HCT116 (cell line): Measurements from ENCODE around the gene HRH2. TPM values are rescaled to one million over a fixed set of nuclear protein-coding genes. Genes with fewer than 3 reads are reported as not detected.

Source experiments
- ATAC-seq: fragments of 200-7000 bp; cut with Tn5 transposase; 2 replicates; pipeline ENCODE4 v1.9.1; 2020; ENCODE audit warnings: mild to moderate bottlenecking, moderate library complexity
- BruUV-seq: library from RNA; stranded (reverse); fragments of 400-500 nt; replicated peaks from 2 replicates; lab custom pipeline; 2021; lab: Mats Ljungman, UMichigan
- CTCF ChIA-PET: fragments of 300-600 bp; sonication (Branson Sonifier 250); formaldehyde crosslinking; loops from one replicate; lab custom pipeline; 2021; ENCODE audit warnings: antibody characterized with exemption; lab: Charles Lee
- POLR2A ChIA-PET: fragments of 300-600, 350-600 bp; sonication (Branson Sonifier 250); formaldehyde crosslinking; loops from one replicate; lab custom pipeline; 2021; ENCODE audit warnings: antibody characterized with exemption; lab: Charles Lee
- RAD21 ChIA-PET, 2 experiments: fragments of 300-600 bp; sonication (Branson Sonifier 250); formaldehyde crosslinking; loops; one replicate each; lab custom pipeline; 2023; ENCODE audit warnings: low total read pairs in 2 of 2; ENCODE audit not compliant: uncharacterized antibody in 2 of 2, unreplicated experiment in 2 of 2, low non-redundant PET in 1 of 2; lab: Charles Lee
- DNase-seq: peaks from one replicate; pipeline ENCODE4 v3.0.0-alpha.2; 2010; ENCODE audit warnings: low read depth, low spot score
- H2AFZ ChIP-seq: fragments of 200-600 bp; shearing (Covaris generic), sonication (generic); 2 replicates; pipeline ENCODE4 v1.6.1; 2017; ENCODE audit warnings: low read depth, mixed run types, mixed read lengths, antibody characterized with exemption, low read length; ENCODE audit not compliant: poor library complexity, severe bottlenecking
- H3K27ac ChIP-seq: 2 replicates; pipeline ENCODE4 v1.5.1; 2012; ENCODE audit warnings: low read depth, low read length
- H3K27me3 ChIP-seq: fragments of 200-600 bp; sonication (generic); 2 replicates; pipeline ENCODE4 v1.6.1; 2016; ENCODE audit warnings: mixed run types, low read length, mixed read lengths; ENCODE audit not compliant: insufficient read depth
- H3K36me3 ChIP-seq, 2 experiments: fragments of 200-500 bp in 1 of 2; fragments of 200-600 bp in 1 of 2; sonication (Bioruptor generic) in 1 of 2; sonication (generic) in 1 of 2; 2 replicates each; pipeline versions ENCODE4 v1.5.1 to v1.6.1; 2014 to 2016; ENCODE audit warnings: low read length in 2 of 2, inconsistent platforms in 1 of 2, mixed read lengths in 1 of 2, mixed run types in 1 of 2; ENCODE audit not compliant: insufficient read depth in 2 of 2, control insufficient read depth in 1 of 2
- H3K4me1 ChIP-seq, 2 experiments: fragments of 200-600 bp in 1 of 2; sonication (generic) in 1 of 2; 2 replicates each; pipeline versions ENCODE4 v1.5.1 to v1.6.1; 2012 to 2017; ENCODE audit warnings: low read length in 2 of 2, inconsistent platforms in 1 of 2, mild to moderate bottlenecking in 1 of 2, mixed read lengths in 1 of 2, mixed run types in 1 of 2, moderate library complexity in 1 of 2; ENCODE audit not compliant: insufficient read depth in 2 of 2, control insufficient read depth in 1 of 2
- H3K4me2 ChIP-seq: fragments of 200-600 bp; sonication (generic); 2 replicates; pipeline ENCODE4 v1.6.1; 2017; ENCODE audit warnings: mixed run types, low read length, mixed read lengths
- H3K4me3 ChIP-seq, 2 experiments: fragments of 200-600 bp in 1 of 2; sonication (generic) in 1 of 2; replicated peaks in 1 of 2; 2 replicates each; pipeline ENCODE4 v1.5.1; 2011 to 2016; ENCODE audit warnings: low read length in 2 of 2, control low read depth in 1 of 2, low read depth in 1 of 2, mild to moderate bottlenecking in 1 of 2, mixed read lengths in 1 of 2, mixed run types in 1 of 2
- H3K79me2 ChIP-seq: fragments of 200-600 bp; sonication (generic); 2 replicates; pipeline ENCODE4 v1.6.1; 2017; ENCODE audit warnings: mild to moderate bottlenecking, mixed run types, low read length, moderate library complexity, mixed read lengths; ENCODE audit not compliant: insufficient read depth
- H3K9ac ChIP-seq: fragments of 200-600 bp; sonication (generic); 2 replicates; pipeline ENCODE4 v1.6.1; 2016; ENCODE audit warnings: low read length, mixed read lengths
- H3K9me2 ChIP-seq: fragments of 200-600 bp; sonication (generic), shearing (Covaris generic); 2 replicates; pipeline ENCODE4 v1.6.1; 2017; ENCODE audit warnings: mixed run types, mild to moderate bottlenecking, moderate library complexity; ENCODE audit not compliant: insufficient read depth
- H3K9me3 ChIP-seq, 2 experiments: fragments of 200-500 bp in 1 of 2; fragments of 200-600 bp in 1 of 2; sonication (Bioruptor generic) in 1 of 2; sonication (generic) in 1 of 2; 2 replicates each; pipeline ENCODE4 v1.6.1; 2014 to 2017; ENCODE audit warnings: low read length in 2 of 2, mixed read lengths in 2 of 2, inconsistent platforms in 1 of 2, low read depth in 1 of 2, mild to moderate bottlenecking in 1 of 2, mixed run types in 1 of 2, moderate library complexity in 1 of 2; ENCODE audit not compliant: control insufficient read depth in 1 of 2, insufficient read depth in 1 of 2
- H4K20me1 ChIP-seq: fragments of 200-600 bp; sonication (generic), shearing (Covaris generic); 2 replicates; pipeline ENCODE4 v1.6.1; 2017; ENCODE audit warnings: mixed run types, mild to moderate bottlenecking, moderate library complexity; ENCODE audit not compliant: insufficient read depth
- CBX3 ChIP-seq: IDR thresholded peaks from 2 replicates; pipeline ENCODE4 v1.6.1; 2012; ENCODE audit warnings: low read depth
- CEBPB ChIP-seq: IDR thresholded peaks from 2 replicates; pipeline ENCODE4 v1.6.1; 2012; ENCODE audit warnings: low read depth
- ELF1 ChIP-seq: IDR thresholded peaks from 2 replicates; pipeline ENCODE4 v1.6.1; 2012; ENCODE audit warnings: low read depth, borderline replicate concordance
- POLR2A ChIP-seq: IDR thresholded peaks from 2 replicates; pipeline ENCODE4 v1.7.0; 2011; ENCODE audit warnings: borderline replicate concordance; ENCODE audit not compliant: insufficient read depth, insufficient read length; ENCODE audit errors: extremely low read depth
- POLR2AphosphoS5 ChIP-seq: IDR thresholded peaks from 2 replicates; pipeline ENCODE4 v1.6.1; 2011; ENCODE audit warnings: mild to moderate bottlenecking, low read depth, low read length, moderate library complexity
- RAD21 ChIP-seq: IDR thresholded peaks from 2 replicates; pipeline ENCODE4 v1.6.1; 2012; ENCODE audit warnings: low read depth, mild to moderate bottlenecking
- SRF ChIP-seq: IDR thresholded peaks from 2 replicates; pipeline ENCODE4 v1.6.1; 2012; ENCODE audit warnings: low read depth
- YY1 ChIP-seq: IDR thresholded peaks from 2 replicates; pipeline ENCODE4 v1.6.1; 2011; ENCODE audit warnings: low read length, low read depth, moderate library complexity, mild to moderate bottlenecking; ENCODE audit not compliant: insufficient replicate concordance; ENCODE audit errors: extremely low read depth
- intact Hi-C: fragments of 100-400 bp; cut with micrococcal nuclease; formaldehyde crosslinking; loops from 2 replicates; pipeline ENCODE4 v1.10.0; 2022
- total RNA-seq: library from RNA; stranded (reverse); gene quantifications from one replicate; pipeline ENCODE4 v1.2.1, GENCODE V29; 2021; ENCODE audit not compliant: unreplicated experiment
- TF ChIP-seq, protein P1 (sequence below), 3 experiments: fragments of 200-600 bp in 1 of 3; sonication (generic) in 1 of 3; IDR thresholded peaks in 2 of 3; conservative IDR thresholded peaks in 1 of 3; 2 replicates each; pipeline ENCODE4 v1.5.1; 2012 to 2017; ENCODE audit warnings: low read depth in 2 of 3, low read length in 2 of 3, antibody characterized with exemption in 1 of 3, borderline replicate concordance in 1 of 3, control low read depth in 1 of 3, mild to moderate bottlenecking in 1 of 3, mixed read lengths in 1 of 3, mixed run types in 1 of 3, moderate library complexity in 1 of 3; ENCODE audit not compliant: insufficient read depth in 1 of 3

The HRH2 gene
- total RNA-seq, 1 experiment from 2014 or later = 0.12 TPM

DNA sequence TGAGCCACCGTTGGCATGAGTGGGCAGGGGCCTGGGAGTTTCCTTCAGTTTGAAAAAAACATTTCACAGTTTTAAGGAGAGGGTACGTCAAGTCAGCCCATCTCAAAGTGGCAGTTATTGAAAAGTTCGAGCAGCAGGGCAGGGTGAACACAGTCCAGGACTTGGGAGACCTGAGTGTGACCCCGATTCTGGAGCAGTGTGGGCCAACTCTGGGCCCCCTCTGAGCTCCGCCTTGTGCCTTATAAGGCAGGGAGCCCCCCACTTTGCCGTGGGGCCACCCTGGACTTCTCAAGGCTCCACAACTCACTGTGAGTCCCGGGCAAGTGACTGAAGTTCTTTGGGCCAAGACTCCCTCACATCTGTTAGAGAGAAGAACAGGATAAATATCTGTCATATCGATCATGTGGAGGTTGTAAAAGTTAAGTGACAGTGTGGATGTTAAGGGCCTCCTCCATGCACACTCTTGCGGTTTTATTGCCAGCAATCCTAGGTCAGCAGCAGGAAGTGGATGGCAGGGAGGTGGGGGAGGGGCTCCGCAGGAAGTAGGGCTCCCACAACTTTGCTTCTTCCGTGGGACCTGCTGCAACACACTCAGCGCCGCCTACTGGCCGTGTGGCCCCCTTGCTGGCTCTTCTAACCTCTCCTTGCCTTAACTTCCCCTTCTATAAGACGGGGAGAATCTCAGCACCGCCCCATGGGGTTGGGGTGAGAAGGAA lies 38.4 kb downstream of the HRH2 start:
- ChIA-PET CTCF (interaction anchor here (1.1 to 3.7 kb wide), 3 partner anchors 12 to 161 kb away, joined by 3 to 20 read pairs (median 4); no protein-coding TSS in a partner anchor), POLR2A (no interaction called here), RAD21 (no interaction called here)
- peak; percentile 92 for ATAC-seq
- intact Hi-C loops = loop anchor here (1.0 kb wide), 1 partner anchor 162 kb away; no protein-coding TSS in a partner anchor
- no peaks in the 10 kb centered on the region for H3K9me3 ChIP-seq
- no peaks in the 10 kb centered on the region for H3K79me2 ChIP-seq
- TF ChIP-seq POLR2AphosphoS5 (peak; percentile 81), ELF1 (peak; percentile 65; the same call in 1 of the 2 replicates), POLR2A (peak; percentile 33), CEBPB (no peak), SRF (no peak), RAD21 (peak; percentile 80), CBX3 (0 out of 2 replicates have a peak, but pooled peaks have one; percentile 76), YY1 (peak; percentile 71)
- TF ChIP-seq, protein P1, sequence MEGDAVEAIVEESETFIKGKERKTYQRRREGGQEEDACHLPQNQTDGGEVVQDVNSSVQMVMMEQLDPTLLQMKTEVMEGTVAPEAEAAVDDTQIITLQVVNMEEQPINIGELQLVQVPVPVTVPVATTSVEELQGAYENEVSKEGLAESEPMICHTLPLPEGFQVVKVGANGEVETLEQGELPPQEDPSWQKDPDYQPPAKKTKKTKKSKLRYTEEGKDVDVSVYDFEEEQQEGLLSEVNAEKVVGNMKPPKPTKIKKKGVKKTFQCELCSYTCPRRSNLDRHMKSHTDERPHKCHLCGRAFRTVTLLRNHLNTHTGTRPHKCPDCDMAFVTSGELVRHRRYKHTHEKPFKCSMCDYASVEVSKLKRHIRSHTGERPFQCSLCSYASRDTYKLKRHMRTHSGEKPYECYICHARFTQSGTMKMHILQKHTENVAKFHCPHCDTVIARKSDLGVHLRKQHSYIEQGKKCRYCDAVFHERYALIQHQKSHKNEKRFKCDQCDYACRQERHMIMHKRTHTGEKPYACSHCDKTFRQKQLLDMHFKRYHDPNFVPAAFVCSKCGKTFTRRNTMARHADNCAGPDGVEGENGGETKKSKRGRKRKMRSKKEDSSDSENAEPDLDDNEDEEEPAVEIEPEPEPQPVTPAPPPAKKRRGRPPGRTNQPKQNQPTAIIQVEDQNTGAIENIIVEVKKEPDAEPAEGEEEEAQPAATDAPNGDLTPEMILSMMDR (IDR thresholded peaks at IDR 0.05 in 2 of 3, conservative IDR thresholded peaks at IDR 0.05 in 1 of 3; ENCODE audit: borderline replicate concordance in 1 of 3, insufficient read depth in 1 of 3, low read depth in 2 of 3, low read length in 2 of 3) = peak; percentile 93 to 98 (median 96)
- H3K9ac ChIP-seq = peak overlapping the region; percentile 66
- peaks cover 3 to 14% of the 10 kb centered on the region in 2 experiments; a peak in 3 of 4 replicates for H3K4me1 ChIP-seq
- H2AFZ ChIP-seq = peak overlapping the region; percentile 90
- H4K20me1 ChIP-seq = no peaks in the 10 kb centered on the region
- peak overlapping the region; percentile 89 for H3K4me2 ChIP-seq
- DNase-seq = peak; percentile 76
- H3K27ac ChIP-seq = peak overlapping the region; percentile 42
- H3K9me2 ChIP-seq = no peaks in the 10 kb centered on the region
- H3K36me3 ChIP-seq = no peaks in the 10 kb centered on the region
- H3K27me3 ChIP-seq = 0 out of 2 replicates have a peak, but pooled peaks cover 2% of the 10 kb centered on the region
- BruUV-seq = TSS peak; percentile 91
- peak overlapping the region; percentile 42 to 66 for H3K4me3 ChIP-seq
